ENCODE results near the gene COPG1.
"Not testable (repeated sequence)": the region's sequence is repeated elsewhere in the genome, so short reads cannot be mapped to it uniquely, and the experiment has no call there.

DNA sequence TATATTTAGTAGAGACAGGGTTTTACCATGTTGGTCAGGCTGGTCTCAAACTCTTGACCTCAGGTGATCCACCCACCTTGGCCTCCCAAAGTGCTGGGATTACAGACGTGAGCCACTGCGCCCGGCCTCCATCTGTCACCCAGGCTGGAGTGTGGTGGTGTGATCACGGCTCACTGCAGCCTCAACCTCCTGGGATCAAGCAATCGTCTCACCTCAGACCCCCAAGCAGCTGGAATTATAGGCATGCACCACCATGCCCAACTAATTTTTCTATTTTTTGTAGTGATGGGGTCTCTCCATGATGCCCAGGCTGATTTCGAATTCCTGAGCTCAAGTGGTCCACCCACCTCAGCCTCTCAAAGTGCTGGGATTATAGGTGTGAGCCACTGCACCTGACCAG lies 15.6 kb downstream of the COPG1 start:
- TF ChIP-seq, protein P1, sequence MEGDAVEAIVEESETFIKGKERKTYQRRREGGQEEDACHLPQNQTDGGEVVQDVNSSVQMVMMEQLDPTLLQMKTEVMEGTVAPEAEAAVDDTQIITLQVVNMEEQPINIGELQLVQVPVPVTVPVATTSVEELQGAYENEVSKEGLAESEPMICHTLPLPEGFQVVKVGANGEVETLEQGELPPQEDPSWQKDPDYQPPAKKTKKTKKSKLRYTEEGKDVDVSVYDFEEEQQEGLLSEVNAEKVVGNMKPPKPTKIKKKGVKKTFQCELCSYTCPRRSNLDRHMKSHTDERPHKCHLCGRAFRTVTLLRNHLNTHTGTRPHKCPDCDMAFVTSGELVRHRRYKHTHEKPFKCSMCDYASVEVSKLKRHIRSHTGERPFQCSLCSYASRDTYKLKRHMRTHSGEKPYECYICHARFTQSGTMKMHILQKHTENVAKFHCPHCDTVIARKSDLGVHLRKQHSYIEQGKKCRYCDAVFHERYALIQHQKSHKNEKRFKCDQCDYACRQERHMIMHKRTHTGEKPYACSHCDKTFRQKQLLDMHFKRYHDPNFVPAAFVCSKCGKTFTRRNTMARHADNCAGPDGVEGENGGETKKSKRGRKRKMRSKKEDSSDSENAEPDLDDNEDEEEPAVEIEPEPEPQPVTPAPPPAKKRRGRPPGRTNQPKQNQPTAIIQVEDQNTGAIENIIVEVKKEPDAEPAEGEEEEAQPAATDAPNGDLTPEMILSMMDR (IDR thresholded peaks at IDR 0.05): not testable (repeated sequence)
- TF ChIP-seq POLR2AphosphoS5 (IDR thresholded peaks at IDR 0.05): not testable (repeated sequence)
